ENCODE measurements around the gene ZSCAN10. TPM values are rescaled to one million over a fixed set of nuclear protein-coding genes. Genes with fewer than 3 reads are reported as not detected.

The ZSCAN10 gene
- total RNA-seq, 8 experiments from 2014 or later, result 0.17 to 0.71 (median 0.40) TPM; not detected in 2

GRCh38 chr16:3051009-3051408, 48.1 kb downstream of the ZSCAN10 start:
- WGBS, 10 experiments, result 50 to 88% (median 83%) methylated on average over 4 of the region's 4 CpGs; no CpG with 5 or more reads in 7 of the 10 experiments
- H3K4me1 ChIP-seq (replicated peaks in 1 of 2), result peaks cover 3 to 8% of the 10 kb centered on the region in 2 donors
- no peak overlapping the region for H3K4me3 ChIP-seq
- in situ Hi-C loops (cut with MboI; ENCODE audit: low pct_unique_long_range_greater_than_20kb in 2 of 9, low sequenced_read_pairs in 9 of 9, unreplicated experiment in 9 of 9), result no loop called here
- no peak overlapping the region for H3K27ac ChIP-seq
- no peak for ATAC-seq (replicated peaks in 6 of 8)

GRCh38 chr16:3050487-3050886, 48.6 kb downstream of the ZSCAN10 start:
- H3K4me1 ChIP-seq (replicated peaks in 1 of 2), result peaks cover 7 to 8% of the 10 kb centered on the region in 2 donors
- in situ Hi-C loops (cut with MboI; ENCODE audit: low pct_unique_long_range_greater_than_20kb in 2 of 9, low sequenced_read_pairs in 9 of 9, unreplicated experiment in 9 of 9), result no loop called here
- H3K27ac ChIP-seq, result no peak overlapping the region
- ATAC-seq (replicated peaks in 6 of 8), result no peak
- 60 to 100% (median 85%) methylated on average over 1 to 5 of the region's 5 CpGs; no CpG with 5 or more reads in 5 of the 10 experiments for WGBS, 10 experiments
- no peak overlapping the region for H3K4me3 ChIP-seq

DNA sequence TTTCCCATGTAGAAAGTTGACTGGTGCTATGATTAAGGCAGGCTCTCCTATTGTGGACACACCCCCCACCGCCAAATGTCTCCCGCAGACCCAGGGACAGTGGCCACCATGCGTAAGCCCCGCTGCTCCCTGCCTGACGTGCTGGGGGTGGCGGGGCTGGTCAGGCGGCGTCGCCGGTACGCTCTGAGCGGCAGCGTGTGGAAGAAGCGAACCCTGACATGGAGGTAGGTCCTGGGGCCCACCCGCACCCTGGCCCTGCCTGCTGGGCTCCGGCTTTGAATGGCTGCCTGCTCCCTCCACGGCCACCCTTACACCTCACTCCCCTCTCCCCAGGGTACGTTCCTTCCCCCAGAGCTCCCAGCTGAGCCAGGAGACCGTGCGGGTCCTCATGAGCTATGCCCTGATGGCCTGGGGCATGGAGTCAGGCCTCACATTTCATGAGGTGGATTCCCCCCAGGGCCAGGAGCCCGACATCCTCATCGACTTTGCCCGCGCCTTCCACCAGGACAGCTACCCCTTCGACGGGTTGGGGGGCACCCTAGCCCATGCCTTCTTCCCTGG, 49.1 kb downstream of the ZSCAN10 start:
- H3K4me3 ChIP-seq, result no peak overlapping the region
- no peak for ATAC-seq (replicated peaks in 6 of 8)
- peaks cover 8 to 9% of the 10 kb centered on the region in 2 donors for H3K4me1 ChIP-seq (replicated peaks in 1 of 2)
- 78 to 96% (median 88%) methylated on average over 4 to 16 of the region's 26 CpGs; no CpG with 5 or more reads in 6 of the 10 experiments for WGBS, 10 experiments
- in situ Hi-C loops (cut with MboI; ENCODE audit: low pct_unique_long_range_greater_than_20kb in 2 of 9, low sequenced_read_pairs in 9 of 9, unreplicated experiment in 9 of 9), result loop anchor here in 1 of 9 experiments (25.0 kb wide), 1 partner anchor 87 kb away; the partner anchor contains the start of gene ZNF213
- H3K27ac ChIP-seq, result no peak overlapping the region

GRCh38 chr16:3047387-3047720, 51.7 kb downstream of the ZSCAN10 start:
- H3K4me3 ChIP-seq, result no peak overlapping the region
- WGBS, 10 experiments, result 0 to 34% (median 20%) methylated on average over 1 to 3 of the region's 13 CpGs; no CpG with 5 or more reads in 7 of the 10 experiments
- no peak for ATAC-seq (replicated peaks in 6 of 8)
- H3K27ac ChIP-seq, result no peak overlapping the region
- H3K4me1 ChIP-seq (replicated peaks in 1 of 2), result peaks cover 8 to 9% of the 10 kb centered on the region in 2 donors
- in situ Hi-C loops (cut with MboI; ENCODE audit: low pct_unique_long_range_greater_than_20kb in 2 of 9, low sequenced_read_pairs in 9 of 9, unreplicated experiment in 9 of 9), result loop anchor here in 1 of 9 experiments (25.0 kb wide), 1 partner anchor 90 kb away; the partner anchor contains the start of gene ZNF213

DNA sequence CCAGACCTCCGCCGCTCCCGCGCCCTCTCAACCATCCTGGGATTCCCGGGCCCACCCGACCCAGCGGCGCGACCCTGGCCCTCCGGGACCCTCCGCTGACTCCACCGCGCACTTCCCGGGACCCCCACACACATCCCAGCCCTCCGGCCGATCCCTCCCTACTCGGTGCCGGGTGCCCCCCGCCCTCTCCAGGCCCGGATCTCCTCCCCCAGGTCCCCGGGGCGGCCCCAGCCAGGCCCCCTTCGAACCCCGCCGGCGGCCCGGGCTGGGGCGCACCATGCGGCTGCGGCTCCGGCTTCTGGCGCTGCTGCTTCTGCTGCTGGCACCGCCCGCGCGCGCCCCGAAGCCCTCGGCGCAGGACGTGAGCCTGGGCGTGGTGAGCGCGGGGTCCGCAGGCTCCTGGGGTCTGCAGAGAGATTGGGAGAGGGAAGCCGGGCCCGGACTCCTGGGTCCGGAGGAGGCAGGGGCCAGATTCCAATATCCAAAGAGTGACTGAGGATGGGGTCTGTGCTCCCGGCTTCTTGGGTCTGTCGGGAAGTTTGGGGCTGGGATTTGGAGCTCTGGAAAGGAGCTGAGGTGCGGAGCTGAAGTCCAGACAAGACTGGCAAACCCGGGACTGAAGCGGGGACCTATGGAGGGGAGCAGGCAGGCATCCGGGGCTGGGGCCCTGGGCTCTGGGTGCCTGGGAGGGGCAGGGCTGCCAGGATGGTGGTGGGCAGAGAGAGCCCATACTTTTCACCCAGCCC, 52.3 kb downstream of the ZSCAN10 start:
- peaks cover 8 to 9% of the 10 kb centered on the region in 2 donors for H3K4me1 ChIP-seq (replicated peaks in 1 of 2)
- H3K4me3 ChIP-seq, result peak overlapping the region in 1 of 5 donors; percentile 36
- in situ Hi-C loops (cut with MboI; ENCODE audit: low pct_unique_long_range_greater_than_20kb in 2 of 9, low sequenced_read_pairs in 9 of 9, unreplicated experiment in 9 of 9), result loop anchor here in 1 of 9 experiments (25.0 kb wide), 1 partner anchor 90 kb away; the partner anchor contains the start of gene ZNF213
- WGBS, 10 experiments, result 4% methylated on average over 5 of the region's 54 CpGs; no CpG with 5 or more reads in 9 of the 10 experiments
- no peak overlapping the region for H3K27ac ChIP-seq
- peak in 6 of 8 experiments; percentile 5 to 15 (median 12) for ATAC-seq (replicated peaks in 6 of 8)

DNA sequence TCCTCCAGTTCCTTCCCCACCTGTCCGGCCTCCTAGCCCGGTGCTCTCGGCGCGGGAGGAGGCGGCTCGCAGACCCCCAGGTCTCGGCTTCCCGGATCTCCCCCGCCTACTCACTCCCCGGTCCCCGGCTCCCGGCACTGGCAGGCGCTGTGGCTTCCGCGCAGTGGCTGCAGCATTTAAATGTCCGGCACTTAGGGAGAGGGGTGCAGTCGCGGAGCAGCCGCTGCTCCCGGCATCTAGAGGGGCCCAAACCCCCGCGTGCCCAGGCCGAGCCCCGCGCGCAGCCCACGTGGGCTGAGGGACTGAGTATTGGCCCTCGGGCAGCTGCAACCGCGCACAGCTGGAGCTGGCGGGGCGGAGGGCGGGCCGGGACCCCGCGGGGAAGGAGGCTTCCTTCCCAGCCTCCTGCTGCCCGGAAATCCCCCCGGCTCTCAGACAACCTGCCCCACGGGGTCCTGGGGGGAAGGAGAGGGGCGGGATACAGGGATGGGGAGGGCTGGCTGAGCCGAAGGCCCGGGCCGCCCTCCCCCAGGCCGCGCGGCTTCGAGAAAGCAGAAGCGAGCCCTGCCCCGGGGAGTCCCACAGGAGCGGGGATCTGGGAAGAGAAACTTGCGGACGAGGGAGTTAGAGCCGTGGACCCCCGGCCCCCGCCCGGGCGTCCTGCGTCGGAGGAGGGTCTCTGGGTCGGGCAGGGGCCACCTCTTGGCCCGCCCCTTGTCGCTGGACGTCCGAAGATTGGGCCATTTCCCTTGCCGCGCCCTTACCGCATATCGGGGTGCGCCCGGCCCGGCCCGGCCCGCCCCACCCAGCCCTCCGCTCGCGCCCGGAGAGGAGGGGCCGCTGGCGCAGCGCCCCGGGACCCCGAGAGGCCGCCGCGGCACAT, 53.1 kb downstream of the ZSCAN10 start, which contains the start of gene MMP25:
Gene MMP25, plus strand, starts transcription at position 804 of the 883 bp plus-strand sequence. CDS start 357 bp downstream, outside the sequence.
- no peak within 1 kb of the TSS for H3K27ac ChIP-seq
- peak; percentile 51 to 68 (median 62) for ATAC-seq (replicated peaks in 6 of 8)
- H3K4me1 ChIP-seq (replicated peaks in 1 of 2), result peaks cover 8 to 9% of the 10 kb centered on the region in 2 donors
- peak within 1 kb of the TSS in 4 of 5 donors; percentile 12 to 36 (median 18) for H3K4me3 ChIP-seq
- in situ Hi-C loops (cut with MboI; ENCODE audit: low pct_unique_long_range_greater_than_20kb in 2 of 9, low sequenced_read_pairs in 9 of 9, unreplicated experiment in 9 of 9), result loop anchor here in 1 of 9 experiments (25.0 kb wide), 1 partner anchor 91 kb away; the partner anchor contains the start of gene ZNF213
- WGBS, 10 experiments, result 0% methylated on average over 1 to 2 of the region's 86 CpGs; no CpG with 5 or more reads in 8 of the 10 experiments

GRCh38 chr16:3044708-3045107, 54.4 kb downstream of the ZSCAN10 start:
- no peak overlapping the region for H3K27ac ChIP-seq
- in situ Hi-C loops (cut with MboI; ENCODE audit: low pct_unique_long_range_greater_than_20kb in 2 of 9, low sequenced_read_pairs in 9 of 9, unreplicated experiment in 9 of 9), result loop anchor here in 1 of 9 experiments (25.0 kb wide), 1 partner anchor 93 kb away; the partner anchor contains the start of gene ZNF213
- no peak for ATAC-seq (replicated peaks in 6 of 8)
- no peak overlapping the region for H3K4me3 ChIP-seq
- WGBS, 10 experiments, result 77 to 100% (median 93%) methylated on average over 1 to 6 of the region's 6 CpGs; no CpG with 5 or more reads in 2 of the 10 experiments
- H3K4me1 ChIP-seq (replicated peaks in 1 of 2), result peaks cover 8 to 9% of the 10 kb centered on the region in 2 donors

DNA sequence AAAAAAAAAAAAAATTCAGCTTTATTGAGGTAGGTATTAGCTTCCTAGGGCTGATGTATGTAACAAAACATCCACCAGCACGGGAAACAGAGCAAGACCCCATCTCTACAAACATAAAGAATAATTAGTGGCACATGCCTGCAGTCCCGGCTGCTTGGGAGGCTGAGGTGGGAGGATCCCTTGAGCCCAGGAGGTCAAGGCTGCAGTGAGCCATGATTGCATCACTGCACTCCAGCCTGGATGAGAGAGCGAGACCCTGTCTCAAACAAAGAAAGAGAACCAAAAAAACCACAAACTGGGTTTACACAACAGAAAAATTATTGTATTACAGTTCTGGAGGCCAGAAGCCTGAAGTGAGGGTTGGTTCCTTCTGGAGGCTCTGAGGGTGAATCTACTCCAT, 56.7 kb downstream of the ZSCAN10 start:
- H3K27ac ChIP-seq, result no peak overlapping the region
- in situ Hi-C loops (cut with MboI; ENCODE audit: low pct_unique_long_range_greater_than_20kb in 2 of 9, low sequenced_read_pairs in 9 of 9, unreplicated experiment in 9 of 9), result loop anchor here in 1 of 9 experiments (25.0 kb wide), 1 partner anchor 95 kb away; the partner anchor contains the start of gene ZNF213
- 19 to 100% (median 64%) methylated on average over 1 to 3 of the region's 3 CpGs; no CpG with 5 or more reads in 1 of the 10 experiments for WGBS, 10 experiments
- ATAC-seq (replicated peaks in 6 of 8), result no peak
- no peak overlapping the region for H3K4me3 ChIP-seq
- peaks cover 8 to 9% of the 10 kb centered on the region in 2 donors for H3K4me1 ChIP-seq (replicated peaks in 1 of 2)

DNA sequence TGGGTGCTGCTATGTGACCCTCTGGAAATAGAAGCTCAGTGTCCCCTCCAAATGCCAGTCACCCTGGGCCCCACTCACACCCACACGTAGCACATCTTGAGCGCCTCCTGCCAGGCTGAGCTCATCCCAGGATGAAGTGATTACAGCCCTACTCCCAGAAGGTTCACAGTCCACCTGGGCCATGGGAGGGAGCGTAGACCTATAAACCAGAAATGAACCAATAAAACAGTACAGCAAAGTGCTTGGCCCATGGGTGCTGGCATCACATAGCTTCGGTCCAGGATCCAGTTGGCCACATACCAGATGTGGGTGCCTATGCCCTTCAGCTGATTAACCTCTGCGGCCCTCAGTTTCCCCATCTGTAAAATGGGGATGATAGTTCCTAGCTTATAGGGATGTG, 60.2 kb downstream of the ZSCAN10 start:
- H3K4me1 ChIP-seq (replicated peaks in 1 of 2), result no peaks in the 10 kb centered on the region
- in situ Hi-C loops (cut with MboI; ENCODE audit: low pct_unique_long_range_greater_than_20kb in 2 of 9, low sequenced_read_pairs in 9 of 9, unreplicated experiment in 9 of 9), result loop anchor here in 1 of 9 experiments (25.0 kb wide), 1 partner anchor 98 kb away; the partner anchor contains the start of gene ZNF213
- ATAC-seq (replicated peaks in 6 of 8), result no peak
- H3K27ac ChIP-seq, result no peak overlapping the region
- WGBS, 10 experiments, result 60 to 83% (median 75%) methylated on average over 1 to 4 of the region's 5 CpGs; no CpG with 5 or more reads in 6 of the 10 experiments
- no peak overlapping the region for H3K4me3 ChIP-seq

Other genes starting within 250 kb of the ZSCAN10 start
- gene PRSS22, start 241.1 kb downstream of the ZSCAN10 start, total RNA-seq, result 1 to 10 TPM in 1 of 8 experiments, under 1 TPM in 1, not detected in 6; 0.81 to 1.0 TPM
- gene FLYWCH2, start 216.1 kb downstream of the ZSCAN10 start, total RNA-seq, result 100 to 1,000 TPM in 1 of 8 experiments, 10 to 100 TPM in 7; 41.6 to 136 (median 49.4) TPM
- 10 to 100 TPM; 15.0 to 55.9 (median 23.0) TPM for gene FLYWCH1, start 187.4 kb downstream of the ZSCAN10 start, total RNA-seq
- gene KREMEN2, start 135.0 kb downstream of the ZSCAN10 start, total RNA-seq, result 1 to 10 TPM in 5 of 8 experiments, under 1 TPM in 3; 0.36 to 5.3 (median 1.6) TPM
- 10 to 100 TPM in 7 of 8 experiments, 1 to 10 TPM in 1; 1.6 to 36.4 (median 16.8) TPM for gene PAQR4, start 129.9 kb downstream of the ZSCAN10 start, total RNA-seq
- gene PKMYT1, start 118.8 kb downstream of the ZSCAN10 start, total RNA-seq, result 10 to 100 TPM in 3 of 8 experiments, 1 to 10 TPM in 4, under 1 TPM in 1; 0.36 to 48.7 (median 3.6) TPM
- gene CLDN9, start 86.4 kb downstream of the ZSCAN10 start, total RNA-seq, result 1 to 10 TPM in 1 of 8 experiments, under 1 TPM in 7; 0.15 to 1.9 (median 0.32) TPM
- 1 to 10 TPM in 4 of 8 experiments, under 1 TPM in 4; 0.27 to 6.0 (median 1.3) TPM for gene CLDN6, start 81.1 kb downstream of the ZSCAN10 start, total RNA-seq
- gene TNFRSF12A, start 78.9 kb downstream of the ZSCAN10 start, total RNA-seq, result 100 to 1,000 TPM in 1 of 8 experiments, 10 to 100 TPM in 4, 1 to 10 TPM in 3; 4.3 to 144 (median 14.3) TPM
- gene HCFC1R1, start 75.4 kb downstream of the ZSCAN10 start, total RNA-seq, result 10 to 100 TPM; 30.2 to 71.4 (median 40.8) TPM
- 10 to 100 TPM in 6 of 8 experiments, 1 to 10 TPM in 2; 6.8 to 32.1 (median 14.0) TPM for gene THOC6, start 75.3 kb downstream of the ZSCAN10 start, total RNA-seq
- under 1 TPM; 0.11 to 0.95 (median 0.21) TPM for gene BICDL2, start 62.4 kb downstream of the ZSCAN10 start, total RNA-seq
- gene MMP25, start 52.7 kb downstream of the ZSCAN10 start, total RNA-seq, result 1 to 10 TPM in 3 of 8 experiments, under 1 TPM in 5; 0.11 to 1.7 (median 0.75) TPM
- gene IL32, start 33.7 kb downstream of the ZSCAN10 start, total RNA-seq, result 10 to 100 TPM in 3 of 8 experiments, 1 to 10 TPM in 3, under 1 TPM in 2; 0.22 to 41.3 (median 4.0) TPM
- 10 to 100 TPM in 7 of 8 experiments, 1 to 10 TPM in 1; 7.8 to 19.2 (median 14.9) TPM for gene ZNF205, start 13.3 kb upstream of the ZSCAN10 start, total RNA-seq
- 1 to 10 TPM; 2.6 to 9.6 (median 6.5) TPM for gene ZNF213, start 35.7 kb upstream of the ZSCAN10 start, total RNA-seq
- 1 to 10 TPM in 1 of 8 experiments, under 1 TPM in 3, not detected in 4; 0.32 to 1.4 (median 0.85) TPM for gene OR1F1, start 88.9 kb upstream of the ZSCAN10 start, total RNA-seq
- gene ZNF200, start 135.9 kb upstream of the ZSCAN10 start, total RNA-seq, result 10 to 100 TPM in 3 of 8 experiments, 1 to 10 TPM in 5; 7.3 to 14.8 (median 9.3) TPM
- gene MEFV, start 157.3 kb upstream of the ZSCAN10 start, total RNA-seq, result under 1 TPM in 6 of 8 experiments, not detected in 2; 0.05 to 0.47 (median 0.19) TPM
- 10 to 100 TPM; 27.4 to 47.7 (median 31.9) TPM for gene ZNF263, start 184.2 kb upstream of the ZSCAN10 start, total RNA-seq
- gene TIGD7, start 206.1 kb upstream of the ZSCAN10 start, total RNA-seq, result 10 to 100 TPM in 4 of 8 experiments, 1 to 10 TPM in 4; 6.8 to 19.2 (median 9.9) TPM
- gene ZNF75A, start 206.2 kb upstream of the ZSCAN10 start, total RNA-seq, result 10 to 100 TPM; 22.0 to 46.0 (median 37.2) TPM